Muscle layer of duodenum (tissue), 2 donors: ENCODE results near the gene SSBP4.

ENCODE experiments used
- H3K27ac ChIP-seq: one replicate; pipeline ENCODE4 v1.7.0; 2013; ENCODE audit warnings: mild to moderate bottlenecking, low read length
- H3K27me3 ChIP-seq: one replicate; pipeline ENCODE4 v1.7.0; 2013; ENCODE audit warnings: low read depth, mild to moderate bottlenecking, control low read depth, low read length
- H3K36me3 ChIP-seq, 2 donors: one replicate each; pipeline ENCODE4 v1.7.0; 2013; ENCODE audit warnings: low read length in 2 of 2, control low read depth in 1 of 2, mild to moderate bottlenecking in 1 of 2; ENCODE audit not compliant: insufficient read depth in 2 of 2, control insufficient read depth in 1 of 2
- H3K4me1 ChIP-seq, 2 donors: one replicate each; pipeline ENCODE4 v1.7.0; 2013; ENCODE audit warnings: low read length in 2 of 2, mild to moderate bottlenecking in 2 of 2, control low read depth in 1 of 2, moderate library complexity in 1 of 2; ENCODE audit not compliant: insufficient read depth in 2 of 2, control insufficient read depth in 1 of 2
- H3K4me3 ChIP-seq, 2 donors: one replicate each; pipeline ENCODE4 v1.7.0; 2013; ENCODE audit warnings: low read length in 2 of 2, low read depth in 1 of 2, mild to moderate bottlenecking in 1 of 2
- H3K9me3 ChIP-seq, 2 donors: one replicate each; pipeline ENCODE4 v1.7.0; 2013; ENCODE audit warnings: low read length in 2 of 2, control low read depth in 1 of 2, mild to moderate bottlenecking in 1 of 2; ENCODE audit not compliant: control insufficient read depth in 1 of 2
- donor health status: healthy.

SSBP4 gene

DNA sequence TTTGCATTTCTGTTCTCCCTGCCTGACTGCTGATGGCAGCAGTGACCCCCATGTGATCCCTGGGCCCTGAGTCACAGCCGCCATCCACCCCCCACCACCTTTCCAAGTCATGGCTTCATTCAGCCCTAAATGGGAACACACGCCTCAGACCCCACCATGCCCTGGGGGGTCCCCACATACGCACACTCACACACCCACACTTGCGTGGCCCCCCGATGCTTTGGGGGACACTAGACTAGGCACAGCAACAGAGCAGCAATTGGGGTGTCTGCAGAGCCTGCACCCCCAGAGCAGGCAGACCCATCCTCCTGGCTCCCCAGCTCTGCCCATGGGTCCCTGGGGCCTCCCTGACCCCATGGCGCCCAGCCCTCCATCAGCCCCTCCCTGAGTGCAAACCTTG is 24.2 kb downstream of the SSBP4 start:
- no peak overlapping the region for H3K27ac ChIP-seq
- H3K4me3 ChIP-seq: no peak overlapping the region
- no peaks in the 10 kb centered on the region for H3K27me3 ChIP-seq
- peaks cover 24 to 51% of the 10 kb centered on the region in 2 donors for H3K36me3 ChIP-seq
- H3K9me3 ChIP-seq: no peaks in the 10 kb centered on the region
- peaks cover 5 to 10% of the 10 kb centered on the region in 2 donors for H3K4me1 ChIP-seq

DNA sequence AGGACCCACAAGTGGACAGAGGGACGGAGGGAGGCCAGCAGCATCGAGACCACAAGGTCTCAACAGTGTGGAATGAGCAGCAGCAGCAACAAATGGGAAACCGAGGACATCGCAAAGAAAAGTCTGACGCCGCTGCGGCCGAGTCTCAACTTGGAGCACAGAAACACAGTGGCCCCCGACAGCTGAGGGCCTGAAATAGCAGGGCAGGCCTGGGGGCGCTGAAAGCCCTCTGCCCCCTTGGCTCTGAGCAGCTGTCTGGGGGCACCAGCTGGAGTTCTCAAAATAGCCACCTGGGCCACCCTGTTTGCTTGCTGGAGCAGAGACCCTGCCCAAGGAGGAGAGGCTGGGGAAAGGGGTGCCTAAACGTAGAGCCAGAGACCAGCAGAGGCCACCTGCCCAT is 24.6 kb downstream of the SSBP4 start:
- Histone ChIP-seq H3K27ac (no peak overlapping the region), H3K4me3 (no peak overlapping the region), H3K27me3 (no peaks in the 10 kb centered on the region), H3K4me1 (peaks cover 3 to 5% of the 10 kb centered on the region in 2 donors), H3K9me3 (no peaks in the 10 kb centered on the region), H3K36me3 (peaks cover 26 to 55% of the 10 kb centered on the region in 2 donors)

DNA sequence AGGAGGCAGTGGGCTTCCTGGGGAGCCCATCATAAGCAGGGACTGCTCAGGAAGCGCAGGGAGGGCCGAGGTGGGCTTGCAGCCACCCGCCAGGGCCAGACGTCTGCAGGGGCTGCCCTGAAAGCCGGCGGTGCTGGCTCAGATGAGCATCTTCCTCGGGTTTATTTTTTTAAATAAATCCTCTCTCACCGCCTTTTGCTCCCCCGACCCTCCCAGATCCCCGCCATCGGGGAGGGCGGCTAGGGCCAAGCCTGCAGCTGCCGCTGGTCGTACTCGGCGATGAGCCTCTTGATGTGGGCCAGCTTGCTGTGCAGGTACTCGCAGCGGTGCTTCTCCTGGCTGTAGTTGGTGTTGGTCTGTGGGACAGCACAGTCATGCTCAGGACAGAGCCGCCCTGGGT is 25.3 kb downstream of the SSBP4 start:
- no peak overlapping the region for H3K4me3 ChIP-seq
- H3K36me3 ChIP-seq: peaks cover 32 to 62% of the 10 kb centered on the region in 2 donors
- H3K4me1 ChIP-seq: peaks cover 0 to 3% of the 10 kb centered on the region in 2 donors
- no peak overlapping the region for H3K27ac ChIP-seq
- H3K27me3 ChIP-seq: no peaks in the 10 kb centered on the region
- no peaks in the 10 kb centered on the region for H3K9me3 ChIP-seq

DNA sequence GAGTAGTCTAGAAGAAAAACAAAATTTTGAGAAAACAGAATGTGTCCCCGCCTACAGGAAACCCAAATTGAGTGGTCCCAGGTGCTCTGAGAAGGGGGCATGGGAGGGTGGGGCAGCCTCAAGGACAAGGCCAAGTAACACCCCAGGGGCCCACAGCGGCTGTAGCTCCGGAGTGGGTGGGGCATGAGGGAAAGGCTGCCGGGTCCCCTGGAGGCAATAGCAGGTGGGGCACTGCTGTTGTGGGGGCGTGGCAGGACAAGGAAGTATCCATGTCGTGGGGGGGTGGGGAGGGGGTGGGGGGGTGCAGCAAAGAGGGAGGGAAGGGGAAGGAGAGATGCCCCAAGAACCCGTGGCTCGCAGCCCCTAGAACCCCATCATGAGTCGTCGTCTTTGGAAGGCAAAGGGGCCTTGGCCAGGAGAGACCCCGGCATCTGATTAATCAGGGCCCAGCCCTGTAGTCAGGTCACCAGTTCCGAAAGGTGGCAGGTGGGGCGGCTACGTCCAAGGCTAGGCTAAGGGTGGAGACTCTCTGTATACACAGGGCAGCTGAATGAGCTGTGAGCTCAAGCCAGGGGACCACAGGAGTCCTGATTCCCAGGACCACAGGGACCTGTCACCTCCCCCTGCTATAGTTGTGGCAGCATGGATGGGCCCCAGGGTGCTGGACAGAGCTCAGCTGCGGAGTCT is 26.2 kb downstream of the SSBP4 start:
- Histone ChIP-seq H3K27me3 (no peaks in the 10 kb centered on the region), H3K36me3 (peaks cover 38 to 71% of the 10 kb centered on the region in 2 donors), H3K9me3 (no peaks in the 10 kb centered on the region), H3K4me1 (peaks cover 0 to 3% of the 10 kb centered on the region in 2 donors), H3K4me3 (no peak overlapping the region), H3K27ac (no peak overlapping the region)

GRCh38 chr19:18446145-18446810 is 27.1 kb downstream of the SSBP4 start:
- peaks cover 3 to 7% of the 10 kb centered on the region in 2 donors for H3K4me1 ChIP-seq
- H3K36me3 ChIP-seq: peaks cover 38 to 75% of the 10 kb centered on the region in 2 donors
- no peaks in the 10 kb centered on the region for H3K27me3 ChIP-seq
- no peak overlapping the region for H3K27ac ChIP-seq
- no peak overlapping the region for H3K4me3 ChIP-seq
- H3K9me3 ChIP-seq: no peaks in the 10 kb centered on the region

DNA sequence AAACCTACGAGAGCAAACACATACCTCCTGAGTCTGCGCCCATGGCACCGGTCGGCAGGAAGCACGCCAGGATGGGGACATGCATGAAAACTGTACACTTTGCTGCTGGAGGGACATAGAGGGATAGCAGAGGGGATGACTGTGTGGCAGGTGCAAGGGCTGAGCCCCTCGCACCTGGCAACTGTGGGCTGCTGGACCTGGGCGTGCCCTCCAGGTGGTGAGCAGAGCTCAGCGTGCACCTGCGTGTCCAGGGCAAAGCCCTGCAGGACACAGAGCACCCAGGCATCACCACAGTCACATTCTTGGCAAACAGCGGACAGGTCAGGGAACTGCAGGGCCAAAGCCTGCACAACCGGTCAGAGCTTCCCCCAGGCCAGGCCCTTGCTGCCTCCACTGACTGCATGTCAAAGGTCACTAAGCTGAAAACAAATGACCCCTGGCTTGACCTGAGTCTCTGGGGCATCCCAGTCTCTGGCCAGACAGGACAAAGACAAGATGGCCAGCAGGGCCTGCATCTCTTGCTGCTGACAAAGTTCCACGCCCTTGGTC is 27.7 kb downstream of the SSBP4 start:
- Histone ChIP-seq H3K36me3 (peaks cover 38 to 78% of the 10 kb centered on the region in 2 donors), H3K4me3 (no peak overlapping the region), H3K9me3 (no peaks in the 10 kb centered on the region), H3K4me1 (peaks cover 3 to 9% of the 10 kb centered on the region in 2 donors), H3K27me3 (no peaks in the 10 kb centered on the region), H3K27ac (no peak overlapping the region)

DNA sequence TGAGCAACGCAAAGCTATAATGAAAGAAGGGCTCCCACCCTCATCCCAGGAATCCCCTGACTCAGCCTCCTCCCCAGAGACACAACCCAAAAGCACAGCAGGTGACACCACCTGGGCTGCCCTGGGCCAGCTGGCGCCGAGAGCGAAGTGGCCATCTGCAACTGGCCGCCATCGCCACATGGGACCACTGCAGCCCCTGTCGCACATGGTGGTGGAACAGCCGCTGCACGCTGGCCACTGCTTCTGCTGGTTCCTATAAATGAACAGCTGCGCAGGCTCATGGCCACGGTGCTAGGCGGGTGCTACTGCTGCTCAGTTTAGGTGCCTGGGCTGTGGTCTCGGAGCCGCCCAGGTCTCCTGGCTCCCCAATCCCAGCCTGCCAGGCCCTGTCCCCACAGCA is 30.4 kb downstream of the SSBP4 start:
- Histone ChIP-seq H3K27ac (no peak overlapping the region), H3K9me3 (no peaks in the 10 kb centered on the region), H3K27me3 (no peaks in the 10 kb centered on the region), H3K36me3 (peaks cover 29 to 72% of the 10 kb centered on the region in 2 donors), H3K4me3 (no peak overlapping the region), H3K4me1 (peaks cover 0 to 9% of the 10 kb centered on the region in 2 donors)

DNA sequence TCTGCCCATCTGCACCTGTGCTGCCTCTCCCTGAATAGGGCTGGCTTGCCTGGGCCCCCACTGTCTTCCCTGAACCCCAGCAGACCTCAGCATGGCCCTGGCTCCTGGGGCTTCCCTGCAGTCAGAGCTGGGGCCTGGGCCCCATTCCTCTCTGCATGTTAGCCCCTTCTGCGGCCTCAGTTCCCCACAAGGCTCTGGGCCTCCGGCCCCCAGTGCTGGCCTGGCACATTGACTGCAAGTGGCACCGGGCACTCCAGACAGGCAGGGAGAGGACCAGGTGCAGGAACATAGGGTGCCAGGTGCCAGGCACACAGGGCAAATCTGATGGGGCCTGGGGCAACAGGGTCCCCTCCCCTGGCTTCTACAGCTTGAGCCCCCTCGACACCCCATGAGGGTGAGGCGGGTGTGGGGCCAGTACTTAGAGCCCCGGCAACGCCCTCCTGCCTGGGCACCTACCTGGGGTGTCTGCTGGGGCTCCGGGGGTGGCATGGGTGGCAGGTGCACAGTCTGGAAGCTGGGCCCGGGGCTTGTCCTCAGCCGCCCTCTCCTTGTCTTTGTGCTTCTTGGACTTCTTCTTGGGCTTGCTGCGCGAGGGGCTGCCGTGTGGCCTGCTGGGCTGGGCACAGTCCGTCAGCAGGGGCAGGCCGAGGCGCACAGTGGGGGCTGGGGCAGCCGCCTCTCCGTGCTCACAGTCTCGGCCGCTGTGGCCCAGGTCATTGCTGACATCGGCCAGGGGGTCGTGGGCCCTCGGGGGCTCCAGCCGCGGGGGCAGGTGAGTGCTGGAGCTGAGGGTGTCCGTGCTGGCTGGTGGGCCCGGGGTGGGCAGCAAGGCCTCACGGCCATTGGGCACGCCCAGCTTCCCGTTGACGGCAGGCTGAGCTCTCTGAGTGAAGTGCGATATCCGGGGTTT is 31.1 kb downstream of the SSBP4 start:
- no peak overlapping the region for H3K27ac ChIP-seq
- peaks cover 0 to 9% of the 10 kb centered on the region in 2 donors for H3K4me1 ChIP-seq
- H3K4me3 ChIP-seq: no peak overlapping the region
- H3K27me3 ChIP-seq: no peaks in the 10 kb centered on the region
- no peaks in the 10 kb centered on the region for H3K9me3 ChIP-seq
- peaks cover 25 to 65% of the 10 kb centered on the region in 2 donors for H3K36me3 ChIP-seq

DNA sequence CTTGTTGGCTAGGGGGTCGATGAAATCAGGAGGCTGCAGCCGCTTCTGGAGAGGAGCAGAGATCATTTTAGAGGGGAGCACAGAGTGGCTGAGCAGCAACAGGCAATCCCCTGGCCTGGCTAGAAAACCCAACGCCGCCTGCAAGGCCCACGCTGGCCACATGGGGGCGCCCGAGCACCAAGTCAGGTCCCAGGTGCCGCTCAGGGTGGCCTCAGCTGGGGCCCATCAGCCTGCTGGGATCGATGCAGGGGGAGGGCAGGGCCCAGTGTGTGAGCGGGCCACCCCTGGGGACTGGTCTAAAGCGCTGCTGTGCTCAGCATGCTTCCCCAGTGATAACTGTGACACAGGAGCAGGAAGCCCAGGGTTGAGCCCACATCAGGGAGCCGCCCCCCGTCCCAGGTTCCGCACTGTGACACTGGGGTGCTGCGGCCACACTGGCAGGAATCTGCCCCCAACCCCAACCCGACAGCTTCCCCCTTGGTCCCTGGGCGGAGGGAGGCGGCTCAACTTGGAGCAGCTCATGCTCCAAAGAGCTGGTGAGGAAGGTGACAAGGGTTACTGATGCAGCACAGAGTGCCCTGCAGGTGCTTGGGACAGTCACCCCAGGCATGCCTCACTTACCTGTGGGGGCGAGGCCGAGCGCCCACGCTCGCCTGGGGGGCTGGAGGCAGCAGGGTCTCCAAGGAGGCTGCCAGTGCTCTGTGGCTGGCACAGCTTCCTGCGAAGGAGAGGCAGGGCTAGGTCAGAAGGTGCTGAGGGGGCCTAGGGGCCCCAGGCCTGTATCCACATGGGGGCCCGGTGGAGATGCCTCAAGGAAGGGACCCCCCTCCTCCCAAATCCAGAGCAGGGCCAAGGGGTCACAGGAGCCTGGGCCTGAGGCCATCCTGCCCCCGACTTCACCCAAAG is 32.0 kb downstream of the SSBP4 start:
- H3K27me3 ChIP-seq: no peaks in the 10 kb centered on the region
- H3K9me3 ChIP-seq: no peaks in the 10 kb centered on the region
- no peak overlapping the region for H3K27ac ChIP-seq
- peaks cover 0 to 10% of the 10 kb centered on the region in 2 donors for H3K4me1 ChIP-seq
- H3K4me3 ChIP-seq: no peak overlapping the region
- H3K36me3 ChIP-seq: peaks cover 20 to 60% of the 10 kb centered on the region in 2 donors

GRCh38 chr19:18452386-18452785 is 33.2 kb downstream of the SSBP4 start:
- Histone ChIP-seq H3K4me1 (peaks cover 0 to 22% of the 10 kb centered on the region in 2 donors), H3K9me3 (no peaks in the 10 kb centered on the region), H3K27me3 (no peaks in the 10 kb centered on the region), H3K4me3 (no peak overlapping the region), H3K27ac (no peak overlapping the region), H3K36me3 (peaks cover 20 to 51% of the 10 kb centered on the region in 2 donors)
